GM21528 (cell line): ENCODE results near the gene CWC27.

Experiments used
- ATAC-seq: cut with Tn5 transposase; IDR thresholded peaks from one replicate; pipeline ENCODE4 v1.9.1; 2021; ENCODE audit warnings: mild to moderate bottlenecking, moderate library complexity; ENCODE audit not compliant: unreplicated experiment, low FRiP score

The CWC27 gene

DNA sequence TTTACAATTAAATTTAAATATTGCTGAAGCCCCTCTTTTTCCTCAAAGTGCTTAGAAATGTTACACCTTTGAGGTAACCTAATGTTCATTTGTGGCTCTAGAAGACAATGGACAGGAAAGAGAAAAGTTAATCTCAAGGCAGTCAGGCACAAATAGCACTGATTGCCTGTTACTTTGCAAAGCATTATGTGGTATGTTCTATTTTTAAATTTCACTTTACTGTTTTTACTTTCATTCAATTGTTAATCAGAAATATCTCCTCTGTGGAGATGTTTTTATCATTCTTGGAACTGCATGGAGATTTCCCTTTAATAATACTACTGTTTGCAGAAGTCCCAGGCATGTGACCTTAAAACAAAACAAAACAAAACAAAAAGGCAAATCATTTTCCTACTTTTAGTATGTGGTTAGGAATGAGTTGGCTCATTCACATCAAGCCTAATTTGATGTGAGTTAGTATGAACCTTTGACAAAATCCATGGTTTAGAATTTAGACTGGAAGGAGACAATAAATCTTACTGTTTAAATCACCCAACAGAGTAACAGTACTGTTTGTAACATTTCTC lies 67.5 kb downstream of the CWC27 start:
- ATAC-seq, result no peak

DNA sequence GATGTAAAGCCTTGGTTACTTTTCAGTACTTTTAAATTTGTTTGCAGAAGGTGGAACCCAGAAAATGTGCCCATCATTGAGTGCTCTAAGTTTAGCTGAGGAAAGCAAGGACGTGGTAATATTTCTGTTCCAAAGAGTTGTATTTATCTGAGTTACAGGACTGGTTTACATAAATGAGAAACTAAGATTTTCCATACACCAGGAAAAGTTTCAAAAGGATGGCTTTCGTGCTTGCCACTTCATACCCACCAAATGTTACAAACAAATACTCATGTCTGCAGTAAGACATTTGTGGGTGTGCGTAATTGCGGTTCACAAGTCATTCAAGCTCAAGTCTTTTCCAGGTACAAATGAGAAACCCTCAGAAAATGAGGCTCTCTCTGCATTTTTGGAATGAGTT lies 68.1 kb downstream of the CWC27 start:
- ATAC-seq, result no peak

DNA sequence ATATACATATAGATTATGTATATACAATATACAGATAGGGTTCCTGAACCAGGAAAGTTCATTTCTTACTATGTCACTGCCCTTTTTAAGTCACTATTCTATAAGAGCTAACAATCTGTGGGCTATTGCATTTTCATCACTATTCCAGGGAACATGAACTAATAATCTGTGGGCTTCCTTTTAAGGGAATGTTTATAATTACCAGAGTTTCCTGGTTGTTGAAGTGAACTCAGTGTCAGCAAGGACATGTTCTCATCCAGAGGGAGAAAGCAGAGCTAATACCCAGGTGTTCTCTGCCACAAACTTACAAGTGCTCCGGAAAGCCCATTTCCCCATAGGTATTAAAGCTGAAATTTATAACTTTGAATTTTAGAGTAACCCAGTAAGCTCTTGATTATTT lies 69.6 kb downstream of the CWC27 start:
- no peak for ATAC-seq

DNA sequence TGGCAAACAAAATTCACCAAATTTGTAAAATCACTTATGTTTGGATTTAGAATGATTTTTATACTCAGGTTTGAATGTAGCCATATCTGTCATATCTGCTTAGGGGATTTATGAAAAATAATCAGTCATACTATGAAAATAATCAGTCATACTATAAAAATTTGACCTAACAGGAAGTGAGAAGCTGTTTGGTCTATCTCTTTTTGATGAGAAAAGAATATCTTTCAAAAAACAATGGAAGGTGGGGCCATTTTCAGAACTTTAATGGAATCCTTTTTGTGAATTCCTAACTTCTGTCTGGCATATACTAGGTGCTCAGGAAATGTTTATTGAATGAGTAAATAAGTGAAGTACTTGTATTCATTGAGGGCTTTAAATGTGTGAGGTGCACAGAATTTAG lies 70.1 kb downstream of the CWC27 start:
- no peak for ATAC-seq

DNA sequence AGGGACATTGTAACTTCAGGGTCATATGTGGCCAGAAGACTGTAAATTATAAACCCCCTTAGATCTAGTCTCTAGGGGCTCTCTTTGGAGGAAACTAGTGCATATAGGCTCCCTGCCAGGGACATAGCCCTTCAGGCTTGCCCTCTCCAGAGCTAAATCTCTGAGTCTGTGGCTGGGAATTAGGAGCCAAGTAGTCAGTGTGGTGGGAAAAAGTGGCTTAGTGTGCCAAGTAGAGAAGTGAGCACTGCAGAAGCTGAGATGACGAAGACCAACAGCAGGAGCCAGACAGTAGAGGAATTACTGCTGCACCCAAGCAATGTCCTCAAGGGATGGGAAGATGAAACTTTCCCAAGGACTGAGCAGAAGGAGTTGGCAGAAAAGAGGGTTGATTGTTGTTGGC lies 71.2 kb downstream of the CWC27 start:
- ATAC-seq, result no peak

DNA sequence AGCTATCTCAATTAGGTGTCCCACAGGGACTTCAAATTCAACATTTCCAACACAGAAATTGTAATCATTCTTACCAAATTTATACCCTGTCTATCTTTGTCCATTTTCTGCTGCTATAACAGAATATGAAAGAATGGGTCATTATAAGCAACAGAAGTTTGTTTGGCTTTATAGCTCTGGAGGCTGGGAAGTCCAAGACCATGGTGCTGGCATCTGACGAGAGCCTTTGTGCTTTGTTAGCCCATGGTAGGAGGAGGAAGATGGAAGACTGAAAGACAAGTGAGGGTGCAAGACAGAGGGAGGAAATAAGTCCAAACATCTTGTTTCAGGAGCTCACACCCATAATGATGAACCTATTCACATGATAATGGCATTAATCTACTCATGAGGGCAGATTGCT lies 72.2 kb downstream of the CWC27 start:
- no peak for ATAC-seq

DNA sequence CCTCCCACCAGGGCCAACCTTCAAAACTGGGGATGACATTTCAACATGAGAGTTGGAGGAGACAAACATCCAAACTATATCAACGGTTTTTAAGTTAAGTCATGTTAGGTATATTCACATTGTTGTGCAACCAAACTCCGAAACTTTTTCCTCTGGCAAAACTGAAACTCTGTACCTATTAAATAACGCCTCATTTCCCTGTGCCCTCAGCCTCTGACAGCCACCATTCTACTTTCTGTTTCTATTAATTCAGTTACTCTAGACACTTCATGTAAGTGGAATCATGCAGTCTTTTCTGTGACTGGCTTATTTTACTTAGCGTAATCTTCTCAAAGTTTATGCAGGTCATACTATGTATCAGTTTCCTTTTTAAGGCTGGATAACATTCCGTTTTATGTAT lies 85.0 kb downstream of the CWC27 start:
- ATAC-seq, result no peak

DNA sequence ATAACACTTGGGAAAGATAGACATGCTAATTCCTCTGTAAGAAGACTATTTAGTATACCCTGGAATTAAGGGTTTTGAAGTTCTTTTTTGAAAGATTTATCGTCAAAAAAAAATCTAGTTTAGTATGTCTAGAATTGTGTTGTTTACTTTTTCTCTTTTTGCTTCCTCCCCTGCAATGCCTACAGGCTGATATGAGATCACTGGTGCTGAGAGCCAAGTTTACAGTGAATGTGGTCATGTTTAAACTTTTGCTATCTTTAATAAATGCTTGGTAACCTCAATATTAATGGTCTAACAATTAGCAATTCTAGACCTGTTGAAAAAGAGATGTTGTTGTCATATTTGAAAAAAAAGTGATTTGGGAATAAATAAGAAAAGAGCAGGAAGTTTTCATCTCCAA lies 86.1 kb downstream of the CWC27 start:
- no peak for ATAC-seq

DNA sequence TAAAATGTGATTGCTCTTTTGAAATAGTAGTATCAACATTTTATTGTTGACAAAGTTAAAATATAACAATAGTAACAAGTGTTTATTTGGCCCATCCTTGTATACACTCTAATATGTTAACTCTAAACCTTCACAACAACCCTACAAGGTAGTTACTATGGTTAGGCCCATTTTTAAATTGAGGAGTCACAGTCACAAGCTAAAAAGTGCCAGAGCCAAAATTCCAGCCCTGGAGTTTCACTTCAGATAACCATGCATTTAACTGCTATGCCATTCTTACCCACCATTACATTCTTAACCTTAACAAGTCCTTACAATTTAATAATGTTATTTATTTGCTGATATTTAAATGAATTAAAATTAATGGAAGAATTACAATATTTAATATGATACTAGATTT lies 91.2 kb downstream of the CWC27 start:
- no peak for ATAC-seq

DNA sequence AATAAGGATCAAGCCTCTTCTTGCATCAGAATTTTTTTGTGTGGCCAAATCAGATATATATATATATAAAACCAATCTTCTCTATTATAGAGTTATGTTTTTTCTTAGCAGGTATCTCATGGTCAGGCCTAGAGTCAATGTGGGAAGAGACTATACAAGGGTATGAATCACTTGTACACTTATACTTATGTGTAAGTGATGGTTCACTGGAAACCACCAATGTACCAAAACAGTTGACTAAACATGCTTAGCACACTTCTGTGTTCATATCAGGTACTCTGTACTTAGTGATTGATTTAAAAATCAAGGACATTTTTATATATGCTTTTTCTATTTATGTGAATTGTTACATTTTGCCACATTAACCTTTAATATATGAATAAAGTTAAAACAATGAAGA lies 92.6 kb downstream of the CWC27 start:
- no peak for ATAC-seq

DNA sequence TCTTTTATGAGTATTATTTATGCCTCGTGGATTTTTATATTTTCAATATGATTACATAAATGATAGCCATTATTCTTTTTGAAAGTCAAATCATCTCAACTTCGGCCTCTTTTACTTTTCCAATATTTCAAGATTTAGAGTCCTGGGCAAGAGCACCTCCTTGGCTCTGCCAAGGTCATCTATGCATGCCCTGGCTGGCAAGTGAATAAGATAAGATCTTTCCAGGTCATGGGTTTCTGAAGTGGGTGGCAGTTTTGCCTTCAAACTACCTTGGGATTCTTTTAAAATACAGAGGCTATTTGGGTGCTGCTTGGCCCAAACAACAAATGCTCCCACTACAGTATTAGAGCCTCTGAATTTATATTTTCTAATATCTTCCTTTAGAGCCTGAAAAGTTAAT lies 95.4 kb downstream of the CWC27 start:
- ATAC-seq, result no peak

DNA sequence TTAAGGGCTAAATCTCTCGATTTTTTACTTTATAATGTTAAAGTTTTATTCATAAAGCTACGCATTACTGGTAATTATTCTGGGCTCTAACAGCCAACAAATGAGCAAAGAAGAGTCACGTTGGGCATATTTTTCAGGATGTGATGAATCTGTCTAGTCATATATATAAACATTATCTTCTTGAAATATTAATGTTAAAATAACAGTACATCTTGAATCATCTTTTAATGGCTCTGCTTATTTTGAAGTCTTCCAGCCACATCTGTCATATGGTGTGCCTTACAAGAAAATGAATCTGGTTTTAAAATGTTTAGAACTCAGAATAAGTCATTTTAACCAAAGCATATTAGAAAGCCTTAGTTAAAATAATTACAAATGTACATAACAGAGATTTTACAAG lies 96.9 kb downstream of the CWC27 start:
- ATAC-seq, result no peak

DNA sequence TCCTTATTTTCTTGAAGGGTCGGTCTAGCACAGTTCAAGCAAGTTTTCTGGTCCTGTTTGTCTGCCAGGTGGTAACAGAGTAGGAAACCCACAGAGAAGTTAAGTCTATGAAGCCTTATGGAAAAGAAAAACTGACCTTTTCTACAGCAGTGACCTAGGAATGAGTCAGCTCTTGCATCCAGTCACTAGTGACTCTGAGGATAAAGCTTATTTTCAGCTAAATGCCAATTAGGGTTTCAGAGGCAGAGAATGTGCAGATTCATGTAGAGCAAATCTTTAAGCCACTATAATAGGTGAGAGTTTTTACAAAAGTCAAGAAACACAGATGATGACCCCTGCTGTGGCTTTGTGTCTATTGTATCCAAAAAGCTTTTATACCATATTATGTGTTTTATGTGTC lies 100.7 kb downstream of the CWC27 start:
- ATAC-seq, result no peak

DNA sequence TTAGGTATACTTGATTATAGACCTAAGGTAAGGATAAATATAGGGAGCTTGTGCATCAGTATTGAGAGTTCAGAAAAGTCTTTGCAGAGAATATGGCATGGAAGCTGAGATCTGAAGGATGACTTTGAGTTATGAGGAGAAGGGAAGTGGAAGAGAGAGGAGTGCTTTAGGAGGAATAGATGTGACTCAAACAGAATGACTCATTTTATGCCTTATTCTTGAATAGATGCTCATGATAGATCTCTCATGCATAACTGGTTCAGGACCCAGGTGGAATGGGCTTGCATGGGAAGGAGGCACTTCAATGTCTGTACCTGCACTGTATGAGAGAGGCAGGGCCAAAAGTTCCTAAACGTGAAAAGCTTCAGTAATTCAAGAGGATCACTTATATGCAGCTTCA lies 103.3 kb downstream of the CWC27 start:
- no peak for ATAC-seq

DNA sequence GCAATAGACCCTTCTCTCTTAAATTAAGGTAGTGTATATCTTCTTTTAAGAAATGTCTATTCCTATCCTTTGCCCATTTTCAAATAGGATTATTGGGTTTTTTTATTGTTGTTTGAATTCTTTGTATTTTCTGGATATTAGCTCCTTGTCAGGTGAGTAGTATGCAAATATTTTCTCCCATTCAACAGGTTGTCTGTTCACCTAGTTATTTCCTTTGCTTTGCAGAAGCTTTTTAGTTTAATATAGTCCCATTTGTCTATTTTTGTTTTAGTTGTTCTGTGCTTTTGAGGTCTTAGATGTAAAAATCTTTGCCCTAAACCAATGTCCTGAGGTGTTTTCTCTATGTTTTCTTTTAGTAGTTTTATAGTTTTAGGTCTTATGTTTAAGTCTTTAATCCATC lies 104.7 kb downstream of the CWC27 start:
- no peak for ATAC-seq

DNA sequence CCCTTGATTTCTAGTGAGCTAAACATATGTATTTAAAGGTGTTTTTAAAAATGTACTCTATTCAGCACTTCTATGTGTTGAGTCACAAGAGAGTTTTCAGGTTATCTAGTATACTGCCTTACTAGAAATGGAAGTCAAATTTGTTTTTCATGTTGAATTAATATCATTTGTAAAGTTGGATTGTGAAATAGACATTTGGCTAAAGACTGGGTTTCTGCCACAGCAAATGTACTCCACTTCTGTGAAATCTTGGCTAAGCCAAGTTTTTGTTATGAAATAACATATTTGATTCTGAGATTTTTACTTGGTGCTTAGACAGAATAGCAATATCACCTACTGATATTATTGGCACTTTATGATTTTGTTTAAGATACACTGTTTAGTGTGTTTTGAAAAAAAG lies 106.0 kb downstream of the CWC27 start:
- ATAC-seq, result no peak

DNA sequence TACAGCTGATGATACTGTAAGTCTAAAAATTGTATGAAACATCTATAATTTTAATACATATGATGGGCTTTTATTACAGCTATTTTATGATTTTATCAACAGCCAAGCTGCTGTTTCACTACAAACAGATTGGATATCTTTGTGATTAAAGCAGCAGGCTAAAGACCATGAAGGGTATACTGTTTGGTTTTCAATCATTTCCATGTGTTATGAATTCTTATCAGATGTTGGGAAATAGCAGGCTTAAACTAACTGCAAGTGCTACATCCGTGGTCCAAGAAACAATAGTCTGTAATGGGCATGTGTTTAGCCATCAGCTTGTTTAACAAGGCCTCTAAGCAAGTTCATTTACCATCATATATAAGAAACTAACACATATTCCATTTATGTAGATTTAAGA lies 107.5 kb downstream of the CWC27 start:
- ATAC-seq, result no peak

DNA sequence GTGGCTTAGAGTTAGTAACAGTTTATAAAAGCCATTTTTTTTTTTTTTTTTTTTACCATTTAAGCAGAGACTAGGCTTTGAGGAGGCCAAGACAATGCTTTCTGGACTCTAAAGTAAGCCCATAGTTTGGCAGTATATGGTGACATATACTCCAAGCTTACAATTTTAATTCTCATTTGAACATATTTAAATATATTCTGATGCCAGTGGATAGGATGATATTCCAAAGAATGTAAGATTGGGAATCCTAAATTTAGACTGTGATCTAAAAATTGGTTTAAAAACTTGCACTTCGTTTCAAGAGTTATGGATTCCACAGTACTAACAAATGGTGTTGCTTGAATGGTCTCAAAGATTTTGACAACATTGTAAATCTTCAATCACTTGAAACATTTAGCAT lies 112.1 kb downstream of the CWC27 start:
- no peak for ATAC-seq

DNA sequence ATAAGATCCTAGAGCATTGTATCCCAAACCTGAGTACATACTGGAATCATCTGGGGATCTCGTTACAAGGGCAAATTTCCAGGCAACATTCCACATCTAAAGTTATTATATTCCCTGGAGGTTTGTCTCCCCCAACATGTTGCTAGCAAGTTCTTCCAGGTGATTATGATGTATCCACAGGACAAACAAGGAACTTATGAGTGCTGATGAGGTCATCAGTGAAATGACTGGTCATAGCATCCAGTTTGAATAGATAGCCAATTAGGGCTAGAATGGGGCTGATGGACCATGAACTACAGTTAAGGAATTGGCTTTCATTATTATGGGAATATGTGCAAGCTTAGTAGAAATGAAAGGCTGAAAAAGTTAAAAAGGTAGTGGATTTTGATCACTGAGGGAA lies 115.2 kb downstream of the CWC27 start:
- no peak for ATAC-seq

DNA sequence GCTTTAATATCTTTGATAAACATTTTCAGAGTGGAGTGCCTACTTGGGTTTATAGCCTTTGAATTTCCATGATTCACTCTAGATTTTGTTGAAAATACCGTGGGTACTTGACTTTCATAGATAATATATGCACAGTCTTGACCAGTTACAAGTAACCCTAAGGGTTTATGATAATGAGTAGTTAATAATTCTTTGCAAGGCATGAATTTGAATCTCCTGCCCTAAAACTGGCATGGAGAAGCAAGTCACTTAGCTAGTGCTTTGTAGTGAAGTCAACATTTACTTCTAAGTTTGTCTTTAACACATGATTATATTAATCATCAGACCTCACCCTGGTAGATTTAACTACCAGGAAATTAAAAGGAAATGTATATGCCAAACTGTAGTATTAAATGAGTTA lies 115.8 kb downstream of the CWC27 start:
- no peak for ATAC-seq

DNA sequence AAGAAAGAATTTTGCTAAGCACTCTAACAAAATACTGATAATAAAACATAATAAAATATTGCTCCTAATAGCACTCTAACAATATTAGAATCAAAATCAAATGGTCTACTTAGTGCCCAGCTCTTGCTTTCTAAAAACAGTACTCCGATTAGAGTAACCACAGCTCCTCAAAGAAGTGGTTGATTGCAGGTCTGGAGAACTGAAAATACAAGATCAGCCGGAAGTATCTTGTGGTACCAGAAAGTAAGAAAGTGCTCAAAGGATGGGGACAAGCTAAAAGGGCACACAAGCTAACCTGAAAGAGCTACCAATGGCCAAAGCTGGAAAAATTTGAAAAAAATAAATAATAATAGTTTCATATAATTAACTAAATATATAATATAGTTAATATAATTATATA lies 119.2 kb downstream of the CWC27 start:
- no peak for ATAC-seq

DNA sequence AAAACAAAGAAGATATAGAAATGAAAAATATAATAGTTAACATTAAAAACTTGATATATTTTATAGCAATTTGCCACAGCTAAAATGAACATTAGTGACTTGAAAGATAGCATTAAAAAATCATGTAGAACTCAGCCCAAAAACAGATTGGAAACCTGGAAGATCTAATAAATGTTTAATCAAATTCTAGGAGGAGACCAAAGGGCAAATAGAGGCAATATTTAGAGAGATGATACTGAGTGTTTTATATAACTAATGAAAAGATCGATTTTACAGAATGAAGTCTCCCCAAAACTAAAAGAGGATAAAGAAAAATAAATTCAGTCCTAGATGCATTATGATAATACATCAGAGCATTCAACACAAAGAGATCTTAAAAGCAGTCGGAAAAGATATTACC lies 127.0 kb downstream of the CWC27 start:
- no peak for ATAC-seq

DNA sequence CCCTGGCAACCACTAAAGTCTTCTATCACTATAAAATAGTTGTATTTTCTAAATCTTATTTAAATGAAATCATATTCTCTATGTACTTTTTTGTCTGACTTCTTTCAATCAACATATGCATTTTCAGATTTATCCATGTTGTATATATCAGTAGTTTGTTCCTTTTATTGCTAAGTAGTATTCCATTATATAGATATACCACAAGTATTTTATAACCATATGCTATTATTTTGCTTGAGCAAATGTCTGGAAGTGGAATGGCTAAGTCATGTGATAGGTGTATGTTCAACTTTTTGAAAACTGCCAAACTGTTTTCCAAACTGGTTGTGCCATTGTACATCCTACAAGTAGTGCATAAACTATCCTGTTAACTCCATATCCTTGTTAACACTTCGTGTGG lies 131.1 kb downstream of the CWC27 start:
- ATAC-seq, result no peak
